Smooth muscle cell (in vitro differentiated cells): ENCODE data around the gene CNOT1. TPM values are rescaled to one million over a fixed set of nuclear protein-coding genes. Genes with fewer than 3 reads are reported as not detected.

ENCODE experiments used
- DNase-seq: peaks from one replicate; lab custom pipeline; 2025; ENCODE audit not compliant: unreplicated experiment; lab: John Stamatoyannopoulos, UW
- H2AFZ ChIP-seq: fragments of 200-600 bp; sonication (generic); 2 replicates; pipeline ENCODE4 v1.6.0; 2016; ENCODE audit warnings: antibody characterized with exemption, low read depth, mild to moderate bottlenecking
- H3F3A ChIP-seq: fragments of 200-600 bp; sonication (generic); 2 replicates; pipeline ENCODE4 v1.6.0; 2017; ENCODE audit warnings: antibody characterized with exemption, low read depth
- H3K27ac ChIP-seq: fragments of 200-600 bp; sonication (generic); 2 replicates; pipeline ENCODE4 v1.5.1; 2016; ENCODE audit warnings: low read depth, mild to moderate bottlenecking
- H3K27me3 ChIP-seq: fragments of 200-600 bp; sonication (generic); 2 replicates; pipeline ENCODE4 v1.6.1; 2016; ENCODE audit warnings: low read depth, mild to moderate bottlenecking
- H3K36me3 ChIP-seq: fragments of 200-600 bp; sonication (generic); 2 replicates; pipeline ENCODE4 v1.5.1; 2016; ENCODE audit warnings: low read depth
- H3K4me1 ChIP-seq: fragments of 200-600 bp; sonication (generic); 2 replicates; pipeline ENCODE4 v1.5.1; 2016; ENCODE audit warnings: low read depth
- H3K4me2 ChIP-seq: fragments of 200-600 bp; sonication (generic); 2 replicates; pipeline ENCODE4 v1.6.0; 2016; ENCODE audit warnings: mild to moderate bottlenecking
- H3K4me3 ChIP-seq: fragments of 200-600 bp; sonication (generic); 2 replicates; pipeline ENCODE4 v1.5.1; 2016; ENCODE audit warnings: mild to moderate bottlenecking
- H3K79me2 ChIP-seq: fragments of 200-600 bp; sonication (generic); 2 replicates; pipeline ENCODE4 v1.6.0; 2016; ENCODE audit warnings: low read depth, mild to moderate bottlenecking
- H3K9ac ChIP-seq: fragments of 200-600 bp; sonication (generic); 2 replicates; pipeline ENCODE4 v1.6.0; 2016; ENCODE audit warnings: low read depth
- H3K9me3 ChIP-seq: fragments of 200-600 bp; sonication (generic); replicated peaks from 2 replicates; pipeline ENCODE4 v1.5.1; 2016; ENCODE audit warnings: low read depth
- H4K20me1 ChIP-seq: fragments of 200-600 bp; sonication (generic); 2 replicates; pipeline ENCODE4 v1.6.0; 2016; ENCODE audit warnings: low read depth
- CTCF ChIP-seq: fragments of 200-600 bp; sonication (generic); IDR thresholded peaks from 2 replicates; pipeline ENCODE4 v1.5.1; 2017; ENCODE audit warnings: borderline replicate concordance, mild to moderate bottlenecking, antibody characterized with exemption; ENCODE audit not compliant: insufficient read depth, poor library complexity, severe bottlenecking
- WGBS: methylation state at CpG from one replicate; pipeline ENCODE4 v1.1.7; 2016; ENCODE audit warnings: low lambda C conversion rate; 5-methylcytosine and 5-hydroxymethylcytosine counted together
- polyA plus RNA-seq: library from polyadenylated mRNA; unstranded; fragments of >200 nt; fragmentation: Nextera tagmentation; extraction: Ambion mirVana; gene quantifications from 2 replicates; pipeline ENCODE4 v1.2.1, GENCODE V29; 2016
- total RNA-seq: library from RNA; depleted of rRNA; stranded (reverse); fragments of >200 nt; gene quantifications from 2 replicates; pipeline ENCODE4 v1.2.3, GENCODE V29; 2014

CNOT1 gene
- total and polyA plus RNA-seq, 2 experiments from 2014 or later: 42.6 to 88.4 TPM

DNA sequence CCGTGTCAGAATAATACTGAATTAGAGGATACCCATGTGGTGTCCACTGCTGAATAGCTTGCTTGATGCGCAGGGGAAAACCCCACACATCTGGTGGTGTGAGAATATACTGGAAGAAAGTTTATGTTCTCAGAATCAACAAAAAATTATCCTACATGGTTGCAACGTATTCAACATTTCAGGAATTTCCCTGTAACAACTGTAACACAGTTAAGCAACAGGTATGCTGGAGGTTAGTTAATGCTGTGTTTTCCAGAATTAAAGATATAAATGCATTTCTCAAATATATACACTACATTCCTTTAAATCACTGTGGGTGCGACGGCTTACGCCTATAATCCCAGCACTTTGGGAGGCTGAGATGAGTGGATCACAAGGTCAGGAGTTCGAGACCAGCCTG is 5.4 kb downstream of the CNOT1 start:
- 89% methylated on average over 7 of the region's 7 CpGs for WGBS
- Histone ChIP-seq H3K9ac (no peak overlapping the region), H2AFZ (no peak overlapping the region), H3K27ac (no peak overlapping the region), H3F3A (no peaks in the 10 kb centered on the region), H4K20me1 (peaks cover 94% of the 10 kb centered on the region), H3K4me2 (no peak overlapping the region), H3K36me3 (peaks cover 3% of the 10 kb centered on the region), H3K27me3 (no peaks in the 10 kb centered on the region), H3K79me2 (peaks cover 100% of the 10 kb centered on the region), H3K4me1 (peaks cover 13% of the 10 kb centered on the region), H3K9me3 (no peaks in the 10 kb centered on the region), H3K4me3 (no peak overlapping the region)
- TF ChIP-seq CTCF: no peak
- no peak for DNase-seq

DNA sequence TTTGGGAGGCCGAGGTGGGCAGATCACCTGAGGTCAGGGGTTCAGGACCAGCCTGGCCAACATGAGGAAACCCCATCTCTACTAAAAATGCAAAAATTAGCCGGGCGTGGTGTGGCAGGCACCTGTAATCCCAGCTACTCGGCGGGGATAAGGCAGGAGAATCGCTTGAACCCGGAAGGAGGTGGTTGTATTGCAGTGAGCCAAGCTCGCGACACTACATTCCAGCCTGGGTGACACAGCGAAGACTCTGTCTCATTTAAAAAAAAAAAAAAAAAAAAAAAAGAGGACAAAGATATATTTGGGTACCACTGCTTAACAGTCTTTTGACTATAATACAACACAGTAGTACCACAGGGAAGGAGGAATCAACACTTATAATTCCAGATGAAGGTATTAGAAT is 9.2 kb downstream of the CNOT1 start:
- H3K79me2 ChIP-seq: peaks cover 100% of the 10 kb centered on the region
- H3K27ac ChIP-seq: no peak overlapping the region
- no peak overlapping the region for H2AFZ ChIP-seq
- 98% methylated on average over 10 of the region's 10 CpGs for WGBS
- H3K27me3 ChIP-seq: no peaks in the 10 kb centered on the region
- no peak for DNase-seq
- H3K4me1 ChIP-seq: no peaks in the 10 kb centered on the region
- no peak overlapping the region for H3K4me3 ChIP-seq
- H4K20me1 ChIP-seq: peaks cover 96% of the 10 kb centered on the region
- peaks cover 3% of the 10 kb centered on the region for H3K36me3 ChIP-seq
- TF ChIP-seq CTCF: no peak
- H3K4me2 ChIP-seq: no peak overlapping the region
- no peaks in the 10 kb centered on the region for H3K9me3 ChIP-seq
- no peak overlapping the region for H3K9ac ChIP-seq
- H3F3A ChIP-seq: no peaks in the 10 kb centered on the region

DNA sequence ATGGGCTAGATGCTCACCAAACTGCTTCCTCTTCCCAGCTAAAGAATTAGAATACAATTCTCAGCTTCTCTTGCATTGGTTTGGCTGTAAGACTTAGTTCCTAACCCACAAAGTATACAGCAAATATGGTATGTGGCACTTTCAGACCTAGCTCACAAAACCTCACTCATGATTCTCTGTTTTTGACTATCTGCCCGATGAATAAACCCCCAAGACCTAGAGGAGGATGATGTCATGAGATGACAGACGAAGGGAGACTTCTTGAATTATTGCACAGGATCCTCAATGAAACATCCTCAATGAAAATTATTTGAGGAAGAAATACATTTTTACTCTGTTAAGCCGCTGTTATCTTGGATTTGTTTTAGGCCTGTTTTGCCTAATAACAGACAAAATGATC is 14.3 kb downstream of the CNOT1 start:
- Histone ChIP-seq H3K4me2 (no peak overlapping the region), H3K4me1 (no peaks in the 10 kb centered on the region), H3F3A (no peaks in the 10 kb centered on the region), H3K27me3 (no peaks in the 10 kb centered on the region), H4K20me1 (peaks cover 96% of the 10 kb centered on the region), H3K79me2 (peaks cover 89% of the 10 kb centered on the region), H3K27ac (no peak overlapping the region), H3K36me3 (no peaks in the 10 kb centered on the region), H2AFZ (no peak overlapping the region), H3K9ac (no peak overlapping the region), H3K4me3 (no peak overlapping the region), H3K9me3 (no peaks in the 10 kb centered on the region)
- 54% methylated on average over 3 of the region's 3 CpGs for WGBS
- DNase-seq: no peak
- TF ChIP-seq CTCF: no peak

DNA sequence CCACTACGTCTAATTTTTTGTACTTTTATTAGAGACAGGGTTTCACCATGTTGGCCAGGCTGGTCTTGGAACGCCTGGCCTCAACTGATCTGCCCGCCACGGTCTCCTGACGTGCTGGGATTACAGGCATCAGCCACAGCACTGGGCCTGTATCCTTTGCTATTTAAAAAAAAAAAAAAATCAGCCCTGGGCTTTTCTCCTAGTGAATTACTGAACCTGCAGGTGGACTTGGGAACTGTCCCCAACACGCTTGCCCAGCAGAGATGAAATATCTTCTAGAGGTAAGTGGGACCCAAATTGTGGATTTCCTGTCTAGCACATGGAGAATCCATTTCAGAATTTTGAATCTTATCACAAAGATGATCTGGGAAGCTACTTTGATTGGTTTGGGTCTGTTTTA is 14.8 kb downstream of the CNOT1 start:
- H3F3A ChIP-seq: no peaks in the 10 kb centered on the region
- TF ChIP-seq CTCF: no peak
- H3K9me3 ChIP-seq: no peaks in the 10 kb centered on the region
- no peak overlapping the region for H3K4me2 ChIP-seq
- H3K27ac ChIP-seq: no peak overlapping the region
- no peak overlapping the region for H2AFZ ChIP-seq
- 96% methylated on average over 6 of the region's 6 CpGs for WGBS
- DNase-seq: no peak
- H3K27me3 ChIP-seq: no peaks in the 10 kb centered on the region
- no peak overlapping the region for H3K9ac ChIP-seq
- no peaks in the 10 kb centered on the region for H3K36me3 ChIP-seq
- no peak overlapping the region for H3K4me3 ChIP-seq
- H3K4me1 ChIP-seq: no peaks in the 10 kb centered on the region
- H4K20me1 ChIP-seq: peaks cover 96% of the 10 kb centered on the region
- peaks cover 89% of the 10 kb centered on the region for H3K79me2 ChIP-seq
